ENCODE results near the gene NR6A1.
"Not testable (repeated sequence)": the region's sequence is repeated elsewhere in the genome, so short reads cannot be mapped to it uniquely, and the experiment has no call there.

NR6A1 gene

GRCh38 chr9:124749284-124749683 is 21.8 kb downstream of the NR6A1 start:
- H3K27me3 Mint-ChIP-seq (ENCODE audit: low read depth), result peaks cover 18% of the 10 kb centered on the region
- DNase-seq (ENCODE audit: low spot score), result no peak
- no peaks in the 10 kb centered on the region for H3K4me1 Mint-ChIP-seq (ENCODE audit: low read depth)
- no peaks in the 10 kb centered on the region for H3K36me3 Mint-ChIP-seq (ENCODE audit: low read depth)
- no peaks in the 10 kb centered on the region for H3K9me3 Mint-ChIP-seq
- H3K27ac Mint-ChIP-seq, result no peak overlapping the region
- no peak overlapping the region for H3K4me3 Mint-ChIP-seq

GRCh38 chr9:124747065-124747464 is 24.0 kb downstream of the NR6A1 start:
- H3K9me3 Mint-ChIP-seq, result no peaks in the 10 kb centered on the region
- no peaks in the 10 kb centered on the region for H3K36me3 Mint-ChIP-seq (ENCODE audit: low read depth)
- H3K4me3 Mint-ChIP-seq, result no peak overlapping the region
- H3K27ac Mint-ChIP-seq, result no peak overlapping the region
- H3K4me1 Mint-ChIP-seq (ENCODE audit: low read depth), result peaks cover 7% of the 10 kb centered on the region
- no peak for DNase-seq (ENCODE audit: low spot score)
- peaks cover 7% of the 10 kb centered on the region for H3K27me3 Mint-ChIP-seq (ENCODE audit: low read depth)

DNA sequence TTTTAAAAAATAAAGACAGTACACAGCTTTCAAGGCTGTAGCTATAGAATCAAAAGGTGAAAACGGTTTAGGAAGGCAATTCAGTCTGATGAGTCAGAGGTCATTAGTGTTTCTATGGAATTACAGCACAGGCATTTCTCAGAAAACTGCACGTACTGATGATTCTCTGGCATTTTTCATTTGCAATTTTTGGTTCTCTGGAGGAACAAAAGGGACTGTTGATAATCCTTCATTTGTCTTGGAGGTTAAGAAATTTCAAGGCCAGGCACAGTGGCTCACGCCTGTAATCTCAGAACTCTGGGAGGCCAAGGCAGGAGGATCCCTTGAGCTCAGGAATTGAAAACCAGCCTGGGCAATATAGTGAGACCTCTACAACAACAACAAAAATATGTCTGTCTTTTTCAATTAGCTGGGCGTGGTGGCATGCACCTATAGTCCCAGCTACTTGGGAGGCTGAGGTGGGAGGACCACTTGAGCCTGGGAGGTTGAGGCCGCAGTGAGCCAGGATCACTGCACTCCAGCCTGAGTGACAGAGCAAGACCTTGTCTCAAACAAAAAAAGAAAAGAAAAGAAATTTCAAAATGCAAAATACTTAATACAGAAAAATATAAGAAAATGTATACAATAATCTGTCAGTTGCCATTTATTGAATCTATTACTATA is 27.3 kb downstream of the NR6A1 start:
- Mint-ChIP-seq H3K4me1 (ENCODE audit: low read depth) (peaks cover 13% of the 10 kb centered on the region), H3K4me3 (no peak overlapping the region), H3K9me3 (no peaks in the 10 kb centered on the region), H3K27me3 (ENCODE audit: low read depth) (peaks cover 3% of the 10 kb centered on the region), H3K36me3 (ENCODE audit: low read depth) (no peaks in the 10 kb centered on the region), H3K27ac (no peak overlapping the region)
- DNase-seq (ENCODE audit: low spot score), result no peak

DNA sequence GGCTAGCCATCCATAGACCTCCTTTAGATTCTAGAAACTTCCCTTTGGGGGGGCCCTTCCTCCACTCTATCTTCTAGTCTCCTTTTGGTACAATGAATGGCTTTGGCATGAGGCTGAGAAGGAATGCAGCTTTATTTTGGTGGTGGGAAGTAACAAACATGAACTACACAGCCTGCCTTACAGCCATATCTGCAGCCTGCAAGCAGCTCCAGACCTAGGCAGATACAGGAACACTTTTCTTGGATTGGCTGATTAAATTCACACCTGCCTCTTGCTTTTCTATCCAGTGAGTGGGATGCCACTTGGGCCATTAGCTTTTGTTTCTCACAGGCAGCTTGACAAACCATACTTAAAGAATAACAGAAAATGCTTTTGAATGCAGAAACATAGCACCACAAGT is 28.2 kb downstream of the NR6A1 start:
- Mint-ChIP-seq H3K9me3 (no peaks in the 10 kb centered on the region), H3K27me3 (ENCODE audit: low read depth) (peaks cover 3% of the 10 kb centered on the region), H3K36me3 (ENCODE audit: low read depth) (no peaks in the 10 kb centered on the region), H3K4me3 (no peak overlapping the region), H3K4me1 (ENCODE audit: low read depth) (peaks cover 13% of the 10 kb centered on the region), H3K27ac (no peak overlapping the region)
- DNase-seq (ENCODE audit: low spot score), result no peak

DNA sequence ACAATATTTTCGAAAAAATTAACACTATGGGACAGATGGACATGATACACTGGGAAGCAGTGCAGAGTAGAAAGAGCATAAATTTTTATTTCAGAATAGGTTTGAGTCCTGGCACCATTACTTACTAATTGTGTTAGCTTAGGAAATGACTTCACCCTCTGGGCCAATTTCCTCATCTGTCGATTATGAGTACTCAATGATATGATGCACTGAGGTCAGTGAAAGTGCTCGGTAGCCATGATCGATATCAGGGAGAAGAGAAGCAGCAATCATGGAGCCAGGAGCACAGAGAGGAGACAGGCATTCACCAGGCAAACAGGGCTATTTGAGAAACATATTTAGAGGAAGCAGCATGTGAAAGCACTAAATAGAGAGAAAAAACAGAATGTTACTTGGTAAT is 29.4 kb downstream of the NR6A1 start:
- peak overlapping the region; percentile 39 for H3K27ac Mint-ChIP-seq
- H3K27me3 Mint-ChIP-seq (ENCODE audit: low read depth), result no peaks in the 10 kb centered on the region
- H3K4me1 Mint-ChIP-seq (ENCODE audit: low read depth), result peaks cover 13% of the 10 kb centered on the region
- H3K9me3 Mint-ChIP-seq, result no peaks in the 10 kb centered on the region
- H3K4me3 Mint-ChIP-seq, result no peak overlapping the region
- no peaks in the 10 kb centered on the region for H3K36me3 Mint-ChIP-seq (ENCODE audit: low read depth)
- peak; percentile 19 for DNase-seq (ENCODE audit: low spot score)

DNA sequence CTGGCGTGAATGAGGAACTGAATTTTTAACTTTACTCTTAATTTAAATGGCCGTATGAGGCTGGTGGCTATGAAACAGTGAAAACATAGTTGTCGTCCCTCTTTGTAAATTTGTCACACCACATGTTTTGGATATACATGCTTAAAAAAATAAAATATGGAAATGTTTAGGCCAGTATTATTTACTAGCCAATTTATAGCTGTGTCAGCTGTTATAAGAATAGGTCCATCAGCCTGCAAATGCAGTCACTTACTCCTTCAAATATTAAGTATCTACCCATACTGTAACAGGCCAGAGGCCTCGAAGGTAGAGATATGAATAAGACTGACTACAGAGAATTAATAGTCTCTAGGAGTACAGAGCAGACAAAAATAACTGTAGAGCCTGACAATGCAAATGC is 30.0 kb downstream of the NR6A1 start:
- Mint-ChIP-seq H3K27me3 (ENCODE audit: low read depth) (no peaks in the 10 kb centered on the region), H3K4me3 (no peak overlapping the region), H3K36me3 (ENCODE audit: low read depth) (no peaks in the 10 kb centered on the region), H3K27ac (no peak overlapping the region), H3K9me3 (no peaks in the 10 kb centered on the region), H3K4me1 (ENCODE audit: low read depth) (peaks cover 13% of the 10 kb centered on the region)
- no peak for DNase-seq (ENCODE audit: low spot score)

DNA sequence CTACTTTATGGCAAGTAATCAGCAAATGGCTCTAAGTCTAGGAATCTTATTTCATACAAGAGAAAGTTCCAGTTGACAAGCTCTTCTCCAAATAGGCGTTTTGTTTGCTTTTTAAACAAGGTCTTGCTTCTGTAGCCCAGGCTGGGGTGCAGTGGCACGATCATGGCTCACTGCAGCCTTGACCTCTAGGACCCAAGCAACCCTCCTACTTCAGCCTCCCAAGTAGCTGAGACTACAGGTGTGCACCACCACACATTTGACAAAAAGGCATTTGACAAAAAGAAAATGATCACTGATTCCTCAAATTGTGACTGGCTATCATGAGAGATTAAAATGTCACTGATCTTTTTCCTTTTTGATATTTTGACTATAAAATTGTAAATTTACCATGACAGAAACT is 31.8 kb downstream of the NR6A1 start:
- Mint-ChIP-seq H3K27ac (no peak overlapping the region), H3K36me3 (ENCODE audit: low read depth) (no peaks in the 10 kb centered on the region)

GRCh38 chr9:124738075-124738474 is 33.0 kb downstream of the NR6A1 start:
- H3K4me1 Mint-ChIP-seq (ENCODE audit: low read depth), result peaks cover 14% of the 10 kb centered on the region
- H3K9me3 Mint-ChIP-seq, result not testable (repeated sequence)

More for the DNA sequence above, 31.8 kb downstream of the NR6A1 start:
- peaks cover 21% of the 10 kb centered on the region for H3K4me1 Mint-ChIP-seq (ENCODE audit: low read depth)
- no peak overlapping the region for H3K4me3 Mint-ChIP-seq
- no peaks in the 10 kb centered on the region for H3K27me3 Mint-ChIP-seq (ENCODE audit: low read depth)
- DNase-seq (ENCODE audit: low spot score), result no peak
- H3K9me3 Mint-ChIP-seq, result no peaks in the 10 kb centered on the region

DNA sequence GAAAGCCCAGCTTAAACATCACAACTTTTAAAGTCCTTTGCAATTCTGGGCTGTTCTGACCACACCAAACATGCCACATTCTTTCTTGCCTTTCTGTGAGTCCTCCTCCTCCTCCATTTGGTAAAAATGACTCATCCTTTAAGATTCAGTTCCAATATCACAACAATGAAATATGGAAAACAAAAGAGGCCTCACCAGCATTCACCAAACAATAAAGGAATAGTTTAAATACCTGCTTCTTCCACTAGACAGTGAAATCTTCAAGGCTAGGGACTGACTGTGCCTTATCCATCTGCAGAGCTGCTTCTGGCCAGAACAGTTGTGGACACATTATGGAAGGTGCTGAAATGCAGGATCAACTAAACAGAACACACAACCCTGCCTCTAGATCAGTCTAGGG is 36.0 kb downstream of the NR6A1 start:
- H3K9me3 Mint-ChIP-seq, result no peaks in the 10 kb centered on the region
- peaks cover 7% of the 10 kb centered on the region for H3K4me1 Mint-ChIP-seq (ENCODE audit: low read depth)
- H3K36me3 Mint-ChIP-seq (ENCODE audit: low read depth), result no peaks in the 10 kb centered on the region
- no peak overlapping the region for H3K27ac Mint-ChIP-seq
- peak; percentile 23 for DNase-seq (ENCODE audit: low spot score)
- H3K4me3 Mint-ChIP-seq, result no peak overlapping the region
- H3K27me3 Mint-ChIP-seq (ENCODE audit: low read depth), result no peaks in the 10 kb centered on the region

More at GRCh38 chr9:124738075-124738474, 33.0 kb downstream of the NR6A1 start:
- H3K36me3 Mint-ChIP-seq (ENCODE audit: low read depth); H3K4me3 Mint-ChIP-seq; H3K27me3 Mint-ChIP-seq (ENCODE audit: low read depth); H3K27ac Mint-ChIP-seq; DNase-seq (ENCODE audit: low spot score): not testable (repeated sequence)

DNA sequence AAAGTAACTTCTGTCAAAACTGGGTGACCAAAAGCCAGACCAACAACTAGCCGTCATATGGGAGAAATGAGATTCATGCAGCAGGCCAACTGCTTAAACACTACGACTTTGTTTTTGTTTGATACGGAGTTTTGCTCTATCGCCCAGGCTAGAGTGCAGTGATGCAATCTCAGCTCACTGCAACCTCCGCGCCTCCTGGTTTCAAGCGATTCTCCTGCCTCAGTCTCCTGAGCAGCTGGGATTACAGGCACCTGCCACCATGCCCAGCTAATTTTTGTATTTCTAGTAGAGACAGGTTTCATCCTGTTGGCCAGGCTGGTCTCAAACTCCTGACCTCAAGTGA is 36.4 kb downstream of the NR6A1 start:
- H3K36me3 Mint-ChIP-seq (ENCODE audit: low read depth); DNase-seq (ENCODE audit: low spot score); H3K27me3 Mint-ChIP-seq (ENCODE audit: low read depth); H3K4me1 Mint-ChIP-seq (ENCODE audit: low read depth); H3K4me3 Mint-ChIP-seq; H3K9me3 Mint-ChIP-seq; H3K27ac Mint-ChIP-seq: not testable (repeated sequence)

DNA sequence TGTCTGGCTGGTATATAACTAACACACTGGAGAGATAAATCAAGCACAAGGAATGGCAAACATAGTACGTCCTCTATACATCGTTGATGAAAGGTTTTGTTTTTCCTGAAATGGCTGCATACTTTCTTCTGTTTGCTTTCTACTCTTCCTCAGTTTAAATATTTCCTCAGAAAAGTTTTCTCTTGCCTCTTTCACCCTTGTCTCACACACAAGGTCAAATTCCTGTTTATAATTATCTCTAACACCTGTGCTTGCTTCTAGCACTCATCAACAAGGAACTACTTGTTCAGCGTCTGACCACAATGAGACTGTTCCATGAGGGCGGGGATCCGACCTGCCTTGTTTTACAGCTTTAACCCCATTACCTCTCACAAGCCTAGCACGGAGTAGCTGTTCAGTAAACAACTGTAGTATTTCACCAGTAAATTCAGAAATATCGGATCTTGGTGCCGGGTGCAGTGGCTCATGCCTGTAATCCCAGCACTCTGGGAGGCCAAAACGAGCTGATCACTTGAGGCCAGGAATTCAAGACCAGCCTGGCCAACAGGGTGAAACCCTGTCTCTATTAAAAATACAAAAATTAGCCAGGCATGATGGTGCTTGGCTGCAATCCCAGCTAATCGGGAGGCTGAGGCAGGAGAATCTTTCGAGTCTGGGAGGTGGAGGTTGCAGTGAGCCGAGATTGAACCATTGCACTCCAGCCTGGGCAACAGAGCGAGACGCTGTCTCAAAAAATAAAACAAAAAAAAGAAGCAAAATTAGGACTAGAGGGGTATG is 37.0 kb downstream of the NR6A1 start:
- H3K4me3 Mint-ChIP-seq, result no peak overlapping the region
- no peak for DNase-seq (ENCODE audit: low spot score)
- H3K4me1 Mint-ChIP-seq (ENCODE audit: low read depth), result peaks cover 7% of the 10 kb centered on the region
- H3K27me3 Mint-ChIP-seq (ENCODE audit: low read depth), result no peaks in the 10 kb centered on the region
- H3K36me3 Mint-ChIP-seq (ENCODE audit: low read depth), result no peaks in the 10 kb centered on the region
- no peak overlapping the region for H3K27ac Mint-ChIP-seq
- no peaks in the 10 kb centered on the region for H3K9me3 Mint-ChIP-seq

DNA sequence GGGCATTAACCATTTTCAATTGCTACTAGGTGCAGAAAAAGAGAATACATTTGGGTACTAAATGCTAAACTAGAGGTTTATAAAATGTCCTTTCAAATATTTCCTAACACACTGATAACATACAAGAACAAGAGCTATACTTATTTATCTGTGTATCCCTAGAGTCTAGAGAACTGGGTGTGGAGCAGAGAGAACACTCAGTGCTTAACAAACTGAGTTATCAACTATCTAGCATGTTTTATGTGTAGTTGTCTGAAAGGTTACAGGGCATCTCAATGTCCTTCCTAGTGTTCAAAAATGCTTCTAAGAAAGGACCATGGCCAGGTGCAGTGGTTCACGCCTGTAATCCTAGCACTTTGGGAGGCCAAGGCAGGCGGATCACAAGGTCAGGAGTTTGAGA is 40.3 kb downstream of the NR6A1 start:
- Mint-ChIP-seq H3K27me3 (ENCODE audit: low read depth) (peaks cover 4% of the 10 kb centered on the region), H3K9me3 (no peaks in the 10 kb centered on the region), H3K36me3 (ENCODE audit: low read depth) (no peaks in the 10 kb centered on the region), H3K4me3 (no peak overlapping the region), H3K27ac (no peak overlapping the region), H3K4me1 (ENCODE audit: low read depth) (peaks cover 6% of the 10 kb centered on the region)
- no peak for DNase-seq (ENCODE audit: low spot score)

- no peak for DNase-seq (ENCODE audit: low spot score)
- Mint-ChIP-seq H3K4me3 (no peak overlapping the region), H3K4me1 (ENCODE audit: low read depth) (no peaks in the 10 kb centered on the region), H3K27ac (no peak overlapping the region), H3K36me3 (ENCODE audit: low read depth) (no peaks in the 10 kb centered on the region), H3K27me3 (ENCODE audit: low read depth) (peaks cover 4% of the 10 kb centered on the region), H3K9me3 (no peaks in the 10 kb centered on the region)
Observed at GRCh38 chr9:124726886-124727285, 44.2 kb downstream of the NR6A1 start.

DNA sequence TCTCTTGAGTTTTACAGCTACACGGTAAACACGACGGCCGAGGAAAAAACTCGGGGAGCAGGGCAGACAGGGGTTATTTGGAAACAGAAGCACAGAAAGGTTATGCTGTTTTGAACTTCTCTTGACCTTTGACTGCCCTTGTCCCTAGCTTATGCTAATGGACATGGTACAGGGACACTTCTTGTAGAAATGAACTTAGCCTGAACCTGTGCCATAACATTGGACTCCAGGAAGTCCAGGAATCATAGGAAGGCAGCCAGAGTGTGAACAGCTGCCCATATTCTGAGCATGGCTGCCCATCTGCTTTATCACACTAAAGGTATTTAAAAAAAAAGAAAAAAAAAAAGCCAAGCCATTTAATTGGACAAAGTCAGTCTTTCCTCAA is 46.1 kb downstream of the NR6A1 start:
- Mint-ChIP-seq H3K4me1 (ENCODE audit: low read depth) (no peaks in the 10 kb centered on the region), H3K27me3 (ENCODE audit: low read depth) (peaks cover 4% of the 10 kb centered on the region), H3K27ac (no peak overlapping the region), H3K4me3 (no peak overlapping the region), H3K9me3 (no peaks in the 10 kb centered on the region), H3K36me3 (ENCODE audit: low read depth) (no peaks in the 10 kb centered on the region)
- no peak for DNase-seq (ENCODE audit: low spot score)

Measured in T-helper 2 cell treated with Interferon-gamma antibody and Interleukin-4, amounts not matched to agents 5 μg/mL and 100 μg/mL, for 36 hours (primary cell).